ENCODE measurements around the gene SLC25A42.
"Not testable (repeated sequence)": the region's sequence is repeated elsewhere in the genome, so short reads cannot be mapped to it uniquely, and the experiment has no call there.

The SLC25A42 gene

GRCh38 chr19:19105365-19106055 is 41.7 kb downstream of the SLC25A42 start:
- peaks cover 3 to 14% of the 10 kb centered on the region in 2 experiments for H3K4me1 ChIP-seq (ENCODE audit: control insufficient read depth in 1 of 2, insufficient read depth in 2 of 2, low read length in 2 of 2)
- H4K91ac ChIP-seq (ENCODE audit: low read depth, low read length): peak overlapping the region; percentile 55
- peak; percentile 57 to 67 for DNase-seq
- H3K36me3 ChIP-seq (ENCODE audit: control insufficient read depth in 1 of 2, insufficient read depth in 2 of 2, low read length in 2 of 2): no peaks in the 10 kb centered on the region
- H3K4ac ChIP-seq (ENCODE audit: low read depth, low read length): peak overlapping the region; percentile 39
- H3K14ac ChIP-seq (ENCODE audit: low read length): peak overlapping the region; percentile 68
- peak overlapping the region; percentile 57 for H3K4me3 ChIP-seq (ENCODE audit: low read depth, low read length)
- peak overlapping the region; percentile 97 for H4K8ac ChIP-seq (ENCODE audit: low read depth, low read length)
- H3K4me2 ChIP-seq (ENCODE audit: low read length): peak overlapping the region; percentile 70
- H4K12ac ChIP-seq (ENCODE audit: low read depth, low read length): peak overlapping the region; percentile 76
- peak overlapping the region; percentile 74 for H3K18ac ChIP-seq (ENCODE audit: low read length)
- no peak overlapping the region for H2AK5ac ChIP-seq (ENCODE audit: low read length)
- H3K9ac ChIP-seq (ENCODE audit: low read length): no peak overlapping the region
- H3K27me3 ChIP-seq (ENCODE audit: insufficient read depth, low read length): no peaks in the 10 kb centered on the region
- H3K27ac ChIP-seq (ENCODE audit: low read depth, low read length): no peak overlapping the region
- peaks cover 2% of the 10 kb centered on the region for H3K79me2 ChIP-seq (ENCODE audit: control insufficient read depth, insufficient read depth, low read length, poor library complexity)
- H3K9me3 ChIP-seq (ENCODE audit: insufficient read depth, low read depth, low read length): peaks cover 2% of the 10 kb centered on the region
- peaks cover 2% of the 10 kb centered on the region for H3K79me1 ChIP-seq (ENCODE audit: low read length)
- peak overlapping the region; percentile 37 for H2BK12ac ChIP-seq (ENCODE audit: low read length)
- peak overlapping the region; percentile 80 for H2AFZ ChIP-seq (ENCODE audit: insufficient read depth, low read length, poor library complexity)
- no CpG with 5 or more reads among the region's 36 CpGs for WGBS (ENCODE audit: extremely low coverage, insufficient coverage, insufficient read length)
- H2BK120ac ChIP-seq (ENCODE audit: insufficient read depth, low read length, poor library complexity): peak overlapping the region; percentile 11
- no peak overlapping the region for H2BK5ac ChIP-seq (ENCODE audit: low read depth, low read length, poor library complexity)
- no peak overlapping the region for H3K23ac ChIP-seq (ENCODE audit: low read length)

- peaks cover 3 to 14% of the 10 kb centered on the region in 2 experiments for H3K4me1 ChIP-seq (ENCODE audit: control insufficient read depth in 1 of 2, insufficient read depth in 2 of 2, low read length in 2 of 2)
- H3K4ac ChIP-seq (ENCODE audit: low read depth, low read length): no peak overlapping the region
- H3K14ac ChIP-seq (ENCODE audit: low read length): peak overlapping the region; percentile 18
- peaks cover 2% of the 10 kb centered on the region for H3K9me3 ChIP-seq (ENCODE audit: insufficient read depth, low read depth, low read length)
- no peak overlapping the region for H4K91ac ChIP-seq (ENCODE audit: low read depth, low read length)
- peaks cover 2% of the 10 kb centered on the region for H3K79me2 ChIP-seq (ENCODE audit: control insufficient read depth, insufficient read depth, low read length, poor library complexity)
- no peaks in the 10 kb centered on the region for H3K27me3 ChIP-seq (ENCODE audit: insufficient read depth, low read length)
- peak overlapping the region; percentile 11 for H2BK120ac ChIP-seq (ENCODE audit: insufficient read depth, low read length, poor library complexity)
- no peak overlapping the region for H2BK12ac ChIP-seq (ENCODE audit: low read length)
- H3K9ac ChIP-seq (ENCODE audit: low read length): no peak overlapping the region
- H2AK5ac ChIP-seq (ENCODE audit: low read length): no peak overlapping the region
- no peak overlapping the region for H3K23ac ChIP-seq (ENCODE audit: low read length)
- no peak overlapping the region for H3K18ac ChIP-seq (ENCODE audit: low read length)
- H3K4me2 ChIP-seq (ENCODE audit: low read length): peak overlapping the region; percentile 70
- DNase-seq: peak; percentile 75 to 77
- peak overlapping the region; percentile 18 for H3K4me3 ChIP-seq (ENCODE audit: low read depth, low read length)
- peak overlapping the region; percentile 69 for H4K8ac ChIP-seq (ENCODE audit: low read depth, low read length)
- peak overlapping the region; percentile 32 for H2AFZ ChIP-seq (ENCODE audit: insufficient read depth, low read length, poor library complexity)
- H4K12ac ChIP-seq (ENCODE audit: low read depth, low read length): peak overlapping the region; percentile 19
- H2BK5ac ChIP-seq (ENCODE audit: low read depth, low read length, poor library complexity): no peak overlapping the region
- H3K36me3 ChIP-seq (ENCODE audit: control insufficient read depth in 1 of 2, insufficient read depth in 2 of 2, low read length in 2 of 2): no peaks in the 10 kb centered on the region
- no peak overlapping the region for H3K27ac ChIP-seq (ENCODE audit: low read depth, low read length)
- WGBS (ENCODE audit: extremely low coverage, insufficient coverage, insufficient read length): no CpG with 5 or more reads among the region's 25 CpGs
- peaks cover 2% of the 10 kb centered on the region for H3K79me1 ChIP-seq (ENCODE audit: low read length)
Measured at GRCh38 chr19:19106056-19106551, 42.3 kb downstream of the SLC25A42 start.

- H4K91ac ChIP-seq (ENCODE audit: low read depth, low read length); H3K14ac ChIP-seq (ENCODE audit: low read length); H2BK12ac ChIP-seq (ENCODE audit: low read length); H3K23ac ChIP-seq (ENCODE audit: low read length); H3K4me2 ChIP-seq (ENCODE audit: low read length); H3K4ac ChIP-seq (ENCODE audit: low read depth, low read length); H3K27ac ChIP-seq (ENCODE audit: low read depth, low read length); H3K4me3 ChIP-seq (ENCODE audit: low read depth, low read length); H2AK5ac ChIP-seq (ENCODE audit: low read length); H3K79me2 ChIP-seq (ENCODE audit: control insufficient read depth, insufficient read depth, low read length, poor library complexity); H3K9me3 ChIP-seq (ENCODE audit: insufficient read depth, low read depth, low read length); H4K8ac ChIP-seq (ENCODE audit: low read depth, low read length); H2AFZ ChIP-seq (ENCODE audit: insufficient read depth, low read length, poor library complexity); H4K12ac ChIP-seq (ENCODE audit: low read depth, low read length); H3K18ac ChIP-seq (ENCODE audit: low read length); DNase-seq; H3K36me3 ChIP-seq (ENCODE audit: control insufficient read depth in 1 of 2, insufficient read depth in 2 of 2, low read length in 2 of 2); H3K9ac ChIP-seq (ENCODE audit: low read length); H3K27me3 ChIP-seq (ENCODE audit: insufficient read depth, low read length); H2BK120ac ChIP-seq (ENCODE audit: insufficient read depth, low read length, poor library complexity); H3K79me1 ChIP-seq (ENCODE audit: low read length); H2BK5ac ChIP-seq (ENCODE audit: low read depth, low read length, poor library complexity): not testable (repeated sequence)
- WGBS (ENCODE audit: extremely low coverage, insufficient coverage, insufficient read length): no CpG with 5 or more reads among the region's 7 CpGs
- peaks cover 3 to 14% of the 10 kb centered on the region in 2 experiments for H3K4me1 ChIP-seq (ENCODE audit: control insufficient read depth in 1 of 2, insufficient read depth in 2 of 2, low read length in 2 of 2)
Measured at GRCh38 chr19:19106938-19107337, 43.1 kb downstream of the SLC25A42 start.

- Histone ChIP-seq H3K79me1 (ENCODE audit: low read length) (peaks cover 2% of the 10 kb centered on the region), H3K4me1 (ENCODE audit: control insufficient read depth in 1 of 2, insufficient read depth in 2 of 2, low read length in 2 of 2) (peaks cover 3 to 14% of the 10 kb centered on the region in 2 experiments), H3K23ac (ENCODE audit: low read length) (no peak overlapping the region), H2BK5ac (ENCODE audit: low read depth, low read length, poor library complexity) (no peak overlapping the region), H3K36me3 (ENCODE audit: control insufficient read depth in 1 of 2, insufficient read depth in 2 of 2, low read length in 2 of 2) (no peaks in the 10 kb centered on the region), H3K9me3 (ENCODE audit: insufficient read depth, low read depth, low read length) (peaks cover 2% of the 10 kb centered on the region), H3K9ac (ENCODE audit: low read length) (no peak overlapping the region), H3K27ac (ENCODE audit: low read depth, low read length) (no peak overlapping the region), H2AK5ac (ENCODE audit: low read length) (no peak overlapping the region), H3K27me3 (ENCODE audit: insufficient read depth, low read length) (no peaks in the 10 kb centered on the region), H4K8ac (ENCODE audit: low read depth, low read length) (no peak overlapping the region), H3K4me3 (ENCODE audit: low read depth, low read length) (no peak overlapping the region), H3K14ac (ENCODE audit: low read length) (no peak overlapping the region), H2BK12ac (ENCODE audit: low read length) (no peak overlapping the region), H3K4me2 (ENCODE audit: low read length) (no peak overlapping the region), H3K18ac (ENCODE audit: low read length) (no peak overlapping the region), H2AFZ (ENCODE audit: insufficient read depth, low read length, poor library complexity) (no peak overlapping the region), H2BK120ac (ENCODE audit: insufficient read depth, low read length, poor library complexity) (no peak overlapping the region), H3K4ac (ENCODE audit: low read depth, low read length) (no peak overlapping the region), H4K12ac (ENCODE audit: low read depth, low read length) (no peak overlapping the region), H3K79me2 (ENCODE audit: control insufficient read depth, insufficient read depth, low read length, poor library complexity) (peaks cover 2% of the 10 kb centered on the region), H4K91ac (ENCODE audit: low read depth, low read length) (no peak overlapping the region)
- no CpG with 5 or more reads among the region's 11 CpGs for WGBS (ENCODE audit: extremely low coverage, insufficient coverage, insufficient read length)
- no peak for DNase-seq
Measured at GRCh38 chr19:19107654-19108053, 43.9 kb downstream of the SLC25A42 start.

Data from trophoblast cell (in vitro differentiated cells and primary cell).